Stimulated activated CD4-positive, alpha-beta T cell treated with anti-CD3 and anti-CD28 coated beads, Interleukin-4, amount 100 ng/mL, for 1 hour (primary cell): ENCODE measurements around the gene TRAF5.
"Not testable (repeated sequence)": the region's sequence is repeated elsewhere in the genome, so short reads cannot be mapped to it uniquely, and the experiment has no call there.

Source experiments
- DNase-seq: peaks from one replicate; pipeline ENCODE4 v3.0.0-alpha.2; 2020

TRAF5 gene

DNA sequence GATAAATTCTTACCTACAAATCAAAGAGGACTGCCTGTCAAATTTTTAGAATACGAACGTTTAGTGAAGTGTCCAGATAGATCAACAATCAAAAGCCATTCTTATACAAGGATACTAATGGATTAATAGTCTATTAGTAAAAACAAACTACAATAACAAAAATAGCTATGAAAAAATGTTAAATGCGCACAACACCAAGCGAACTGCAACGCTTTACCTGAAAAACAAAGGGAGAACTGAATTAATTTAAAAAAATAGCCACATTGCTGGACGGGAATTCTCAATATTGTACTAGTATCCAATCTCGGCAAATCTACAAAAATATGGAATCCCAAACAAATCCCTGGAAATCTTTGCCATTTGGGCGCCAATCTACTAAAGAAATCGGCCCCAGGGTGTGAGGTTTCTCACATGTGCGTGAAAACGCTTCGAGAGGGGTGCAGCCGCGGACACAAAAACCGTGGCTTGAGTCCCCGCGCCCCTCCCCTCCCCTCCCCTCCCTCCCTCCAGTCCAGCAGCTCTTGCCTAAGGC is 55.6 kb downstream of the TRAF5 start:
- no peak for DNase-seq

DNA sequence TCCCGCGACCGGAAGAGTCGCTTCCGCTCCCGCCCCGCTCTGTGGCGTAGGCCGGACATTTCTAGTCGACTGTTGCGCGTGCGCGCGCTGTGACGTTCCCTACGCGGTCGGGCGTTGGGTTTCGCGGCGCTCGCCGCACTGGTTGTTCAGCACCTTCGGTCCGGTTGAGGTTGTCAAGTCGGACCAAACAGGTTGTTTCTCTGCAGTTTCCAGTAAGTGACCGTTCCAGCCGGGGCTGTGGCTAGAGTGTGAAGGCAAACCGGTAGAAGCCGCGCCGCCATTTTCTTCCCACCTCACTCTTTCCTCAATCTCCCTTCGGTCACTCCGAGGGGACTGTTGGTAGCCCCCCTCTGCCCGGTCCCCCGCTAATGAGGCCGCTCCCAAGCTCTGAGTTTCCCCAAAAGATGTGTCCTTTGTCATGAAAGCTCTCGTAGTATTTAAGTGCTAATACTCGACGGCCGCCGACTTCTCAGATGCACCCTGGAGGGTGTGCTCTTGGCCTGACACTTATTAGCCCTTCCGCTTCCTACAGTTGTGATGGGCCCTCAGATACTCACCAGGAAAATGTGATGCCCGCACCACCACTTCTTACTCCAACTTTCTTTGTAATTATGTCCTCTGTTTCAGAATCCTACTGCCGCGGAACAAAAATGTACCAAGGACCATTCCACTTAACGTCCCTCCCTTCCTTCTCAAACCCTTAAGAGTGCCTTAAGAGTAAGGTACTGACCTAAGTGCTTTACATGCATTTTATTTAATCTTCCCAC is 56.3 kb downstream of the TRAF5 start:
- DNase-seq: peak; percentile 78

DNA sequence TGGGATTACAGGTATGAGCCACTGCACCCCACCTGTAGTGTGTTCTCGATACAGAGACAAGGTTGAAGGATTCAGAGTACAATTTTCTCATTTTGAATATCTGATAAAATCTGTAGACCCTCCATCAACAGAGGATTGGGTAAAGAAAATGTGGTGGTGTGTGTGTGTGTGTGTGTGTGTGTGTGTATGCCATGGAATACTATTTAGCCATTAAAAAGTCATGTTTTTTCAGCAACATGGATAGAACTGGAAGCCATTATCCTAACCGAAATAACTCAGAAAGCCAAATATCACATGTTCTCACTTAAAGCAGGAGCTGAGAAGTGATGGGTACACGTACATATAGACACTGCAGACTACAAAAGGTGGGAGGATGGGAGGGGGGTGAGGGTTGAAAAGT is 57.9 kb downstream of the TRAF5 start:
- DNase-seq: no peak

- DNase-seq: no peak
Observed at GRCh38 chr1:211386921-211387320, 60.3 kb downstream of the TRAF5 start.

- DNase-seq: not testable (repeated sequence)
Observed at GRCh38 chr1:211390829-211391228, 64.2 kb downstream of the TRAF5 start.

GRCh38 chr1:211393203-211393602 is 66.6 kb downstream of the TRAF5 start:
- DNase-seq: no peak

DNA sequence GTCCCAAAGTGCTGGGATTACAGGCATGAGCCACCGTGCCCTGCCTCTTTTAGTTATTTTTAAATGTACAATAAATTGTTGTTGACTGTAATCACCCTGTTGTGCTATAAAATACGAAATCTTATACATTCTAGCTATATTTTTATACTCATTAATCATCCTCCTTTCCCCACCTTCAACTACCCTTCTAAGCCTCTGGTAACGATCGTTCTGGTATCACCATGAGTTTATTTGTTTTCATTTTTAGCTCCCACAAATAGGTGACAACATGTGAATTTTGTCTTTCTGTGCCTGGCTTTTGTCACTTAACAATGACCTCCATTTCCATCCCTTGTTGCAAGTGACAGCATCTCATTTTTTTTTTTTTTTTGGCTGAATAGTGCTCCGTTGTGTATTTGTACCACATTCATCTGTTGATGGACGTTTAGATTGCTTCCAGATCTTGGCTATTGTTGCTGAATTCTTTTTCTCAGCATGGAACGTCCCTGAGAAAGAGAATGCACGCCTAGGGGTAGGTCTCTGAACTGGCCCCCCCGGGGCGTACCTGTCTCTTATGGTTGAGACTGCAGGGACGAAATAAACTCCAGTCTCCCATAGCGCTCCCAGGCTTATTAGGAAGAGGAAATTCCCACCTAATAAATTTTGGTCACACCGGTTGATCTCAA is 71.8 kb downstream of the TRAF5 start:
- DNase-seq: not testable (repeated sequence)

GRCh38 chr1:211399851-211400393 is 73.3 kb downstream of the TRAF5 start:
- DNase-seq: not testable (repeated sequence)

GRCh38 chr1:211401751-211402150 is 75.1 kb downstream of the TRAF5 start:
- DNase-seq: not testable (repeated sequence)

DNA sequence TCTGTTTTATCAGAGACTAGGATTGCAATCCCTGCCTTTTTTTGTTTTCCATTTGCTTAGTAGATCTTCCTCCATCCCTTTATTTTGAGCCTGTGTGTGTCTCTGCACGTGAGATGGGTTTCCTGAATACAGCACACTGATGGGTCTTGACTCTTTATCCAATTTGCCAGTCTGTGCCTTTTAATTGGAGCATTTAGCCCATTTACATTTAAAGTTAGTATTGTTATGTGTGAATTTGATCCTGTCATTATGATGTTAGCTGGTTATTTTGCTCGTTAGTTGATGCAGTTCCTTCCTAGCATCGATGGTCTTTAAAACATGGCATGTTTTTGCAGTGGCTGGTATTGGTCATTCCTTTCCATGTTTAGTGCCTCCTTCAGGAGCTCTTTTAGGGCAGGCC is 79.5 kb downstream of the TRAF5 start:
- DNase-seq: not testable (repeated sequence)

- not testable (repeated sequence) for DNase-seq
Observed at GRCh38 chr1:211407749-211408148, 81.1 kb downstream of the TRAF5 start.

GRCh38 chr1:211411639-211412038 is 85.0 kb downstream of the TRAF5 start:
- no peak for DNase-seq

DNA sequence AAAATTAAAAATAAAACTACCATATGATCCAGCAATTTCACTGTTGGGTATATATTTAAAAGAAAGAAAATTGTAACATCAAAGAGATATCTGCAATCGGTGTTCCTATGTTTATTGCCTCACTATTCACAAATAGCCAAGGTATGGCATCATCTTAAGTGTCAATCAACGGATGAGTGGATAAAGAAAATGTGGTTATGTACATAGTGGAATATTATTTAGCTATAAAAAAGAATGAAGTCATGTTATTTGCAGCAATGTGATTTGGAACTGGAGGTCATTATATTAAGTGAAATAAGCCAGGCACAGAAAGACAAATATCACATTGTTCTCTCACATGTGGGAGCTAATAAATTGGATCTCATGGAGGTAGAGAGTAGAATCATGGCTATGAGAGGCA is 89.1 kb downstream of the TRAF5 start:
- DNase-seq: no peak

DNA sequence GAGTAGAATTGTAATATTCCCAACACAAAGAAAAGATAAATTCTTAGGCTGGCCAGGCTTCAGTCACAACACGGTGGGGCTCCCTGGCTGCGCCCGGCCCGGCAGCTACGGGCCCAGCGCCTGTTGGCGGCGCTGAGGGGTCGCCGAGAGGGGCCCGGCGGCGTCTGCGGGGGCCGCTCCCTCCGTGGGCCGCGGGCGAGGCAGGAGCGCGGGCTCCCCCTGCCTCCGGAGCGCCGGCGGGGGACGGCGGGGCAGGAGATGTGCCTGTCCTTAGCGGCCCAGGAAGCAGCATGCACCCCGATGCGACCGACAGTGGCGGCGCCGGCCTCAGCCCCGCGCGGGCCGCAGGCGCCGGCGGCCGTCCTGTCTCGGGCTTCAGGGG is 89.6 kb downstream of the TRAF5 start:
- DNase-seq: peak; percentile 44

- peak; percentile 52 for DNase-seq
Observed at GRCh38 chr1:211416628-211417323, 90.1 kb downstream of the TRAF5 start.

- DNase-seq: no peak
Observed at GRCh38 chr1:211420389-211420788, 93.8 kb downstream of the TRAF5 start.

GRCh38 chr1:211420845-211421454 is 94.3 kb downstream of the TRAF5 start:
- no peak for DNase-seq

- DNase-seq: no peak
Observed at GRCh38 chr1:211424018-211424417, 97.4 kb downstream of the TRAF5 start.
